Astrocyte of the spinal cord (primary cell): ENCODE measurements around the gene LTB4R.

Source experiments
- DNase-seq: peaks from one replicate; pipeline ENCODE4 v3.0.0; 2011; ENCODE audit warnings: low read depth, low spot score
- H3K4me3 ChIP-seq: 2 replicates; pipeline ENCODE4 v1.5.1; 2011; ENCODE audit warnings: low read depth, mild to moderate bottlenecking, low read length, moderate library complexity
- CTCF ChIP-seq: IDR thresholded peaks from 2 replicates; pipeline ENCODE4 v1.5.1; 2012; ENCODE audit warnings: low read depth, mild to moderate bottlenecking, low read length, inconsistent platforms
- in situ Hi-C: cut with HindIII; loops from 2 replicates; pipeline ENCODE4 v1.10.0; 2017; ENCODE audit warnings: low sequenced_read_pairs

Gene LTB4R

GRCh38 chr14:24308342-24309124 lies 2.8 kb upstream of the LTB4R start:
- no peak for TF ChIP-seq CTCF
- DNase-seq, result no peak
- in situ Hi-C loops, result no loop called here
- H3K4me3 ChIP-seq, result no peak overlapping the region

- H3K4me3 ChIP-seq, result no peak within 1 kb of the TSS
- no peak for TF ChIP-seq CTCF
- in situ Hi-C loops, result no loop called here
Observed at GRCh38 chr14:24309538-24310264, 1.6 kb upstream of the LTB4R start, which contains the start of gene LTB4R2. Gene LTB4R2, plus strand, starts transcription at chr14:24310140. Its CDS starts 525 bp downstream, at chr14:24310665.

GRCh38 chr14:24310265-24310645 lies 1.0 kb upstream of the LTB4R start:
- in situ Hi-C loops, result no loop called here
- H3K4me3 ChIP-seq, result no peak overlapping the region
- TF ChIP-seq CTCF, result no peak
- DNase-seq, result no peak

More at GRCh38 chr14:24309538-24310264, 1.6 kb upstream of the LTB4R start, which contains the start of gene LTB4R2:
- DNase-seq, result no peak

- no peak for TF ChIP-seq CTCF
- in situ Hi-C loops, result no loop called here
- no peak for DNase-seq
- no peak overlapping the region for H3K4me3 ChIP-seq
Observed at GRCh38 chr14:24311837-24312615, 724 bp downstream of the LTB4R start.

GRCh38 chr14:24312736-24313507 lies 1.6 kb downstream of the LTB4R start:
- no peak overlapping the region for H3K4me3 ChIP-seq
- TF ChIP-seq CTCF, result no peak
- DNase-seq, result no peak
- in situ Hi-C loops, result no loop called here

- no peak for DNase-seq
- in situ Hi-C loops, result no loop called here
- no peak overlapping the region for H3K4me3 ChIP-seq
- TF ChIP-seq CTCF, result no peak
Observed at GRCh38 chr14:24313913-24314312, 2.6 kb downstream of the LTB4R start.
